Ammon's horn (tissue), 1 donor: ENCODE results near the gene PSMD11.
"Not testable (repeated sequence)": the region's sequence is repeated elsewhere in the genome, so short reads cannot be mapped to it uniquely, and the experiment has no call there.

Source experiments
- DNase-seq: peaks from one replicate; pipeline ENCODE4 v3.0.0-alpha.2; 2016; ENCODE audit warnings: low spot score

Gene PSMD11

GRCh38 chr17:32444301-32445073 is at the start of gene PSMD11:
TSS of gene PSMD11 (plus strand) at chr17:32444510. CDS start at chr17:32444524, 14 bp downstream.
- DNase-seq = peak; percentile 96

- DNase-seq = no peak
Measured at GRCh38 chr17:32396343-32396742, 48.0 kb upstream of the PSMD11 start.

- DNase-seq = no peak
Measured at GRCh38 chr17:32398946-32399345, 45.4 kb upstream of the PSMD11 start.

- DNase-seq = not testable (repeated sequence)
Measured at GRCh38 chr17:32410085-32410484, 34.2 kb upstream of the PSMD11 start.

GRCh38 chr17:32426894-32427293 is 17.4 kb upstream of the PSMD11 start:
- no peak for DNase-seq

- DNase-seq = no peak
Measured at GRCh38 chr17:32429598-32429997, 14.7 kb upstream of the PSMD11 start.

- no peak for DNase-seq
Measured at GRCh38 chr17:32440722-32441121, 3.6 kb upstream of the PSMD11 start.

GRCh38 chr17:32441886-32442285 is 2.4 kb upstream of the PSMD11 start:
- no peak for DNase-seq

- no peak for DNase-seq
Measured at GRCh38 chr17:32443827-32444300, 446 bp upstream of the PSMD11 start.

- peak; percentile 40 for DNase-seq
Measured at GRCh38 chr17:32445074-32445415, 735 bp downstream of the PSMD11 start.

GRCh38 chr17:32445497-32445896 is 1.2 kb downstream of the PSMD11 start:
- DNase-seq = no peak

- DNase-seq = no peak
Measured at GRCh38 chr17:32445971-32446370, 1.7 kb downstream of the PSMD11 start.

GRCh38 chr17:32446949-32447348 is 2.6 kb downstream of the PSMD11 start:
- DNase-seq = no peak

- no peak for DNase-seq
Measured at GRCh38 chr17:32449963-32450362, 5.7 kb downstream of the PSMD11 start.

- not testable (repeated sequence) for DNase-seq
Measured at GRCh38 chr17:32450379-32450778, 6.1 kb downstream of the PSMD11 start.

GRCh38 chr17:32451879-32452278 is 7.6 kb downstream of the PSMD11 start:
- no peak for DNase-seq

- no peak for DNase-seq
Measured at GRCh38 chr17:32452281-32452680, 8.0 kb downstream of the PSMD11 start.

- no peak for DNase-seq
Measured at GRCh38 chr17:32453370-32453769, 9.1 kb downstream of the PSMD11 start.

GRCh38 chr17:32458371-32458770 is 14.1 kb downstream of the PSMD11 start:
- DNase-seq = no peak

- no peak for DNase-seq
Measured at GRCh38 chr17:32460054-32460453, 15.7 kb downstream of the PSMD11 start.

GRCh38 chr17:32461498-32461852 is 17.2 kb downstream of the PSMD11 start:
- no peak for DNase-seq

GRCh38 chr17:32461853-32462617 is 17.7 kb downstream of the PSMD11 start:
- peak; percentile 49 for DNase-seq

- DNase-seq = no peak
Measured at GRCh38 chr17:32463304-32463703, 19.0 kb downstream of the PSMD11 start.
